BE2C (cell line): ENCODE results near the gene PES1.
"Not testable (repeated sequence)": the region's sequence is repeated elsewhere in the genome, so short reads cannot be mapped to it uniquely, and the experiment has no call there.

Experiments used
- DNase-seq: peaks from one replicate; pipeline ENCODE4 v3.0.0-alpha.2; 2020
- H3K27me3 ChIP-seq: fragments of 250-450 bp; sonication (Bioruptor Pico); 2 replicates; pipeline ENCODE4 v1.5.1; 2020; ENCODE audit warnings: mild to moderate bottlenecking
- H3K36me3 ChIP-seq: fragments of 250-450 bp; sonication (Bioruptor Pico); 2 replicates; pipeline ENCODE4 v1.5.1; 2020; ENCODE audit warnings: mild to moderate bottlenecking
- H3K4me1 ChIP-seq: fragments of 250-450 bp; sonication (Bioruptor Pico); 2 replicates; pipeline ENCODE4 v1.5.1; 2020
- H3K4me3 ChIP-seq: 2 replicates; pipeline ENCODE4 v1.5.1; 2011; ENCODE audit warnings: low read depth, low read length
- H3K9me3 ChIP-seq: fragments of 250-450 bp; sonication (Bioruptor Pico); 2 replicates; pipeline ENCODE4 v1.5.1; 2020
- CTCF ChIP-seq: IDR thresholded peaks from 2 replicates; pipeline ENCODE4 v1.5.1; 2012; ENCODE audit warnings: mild to moderate bottlenecking, low read depth, low read length

PES1 gene

DNA sequence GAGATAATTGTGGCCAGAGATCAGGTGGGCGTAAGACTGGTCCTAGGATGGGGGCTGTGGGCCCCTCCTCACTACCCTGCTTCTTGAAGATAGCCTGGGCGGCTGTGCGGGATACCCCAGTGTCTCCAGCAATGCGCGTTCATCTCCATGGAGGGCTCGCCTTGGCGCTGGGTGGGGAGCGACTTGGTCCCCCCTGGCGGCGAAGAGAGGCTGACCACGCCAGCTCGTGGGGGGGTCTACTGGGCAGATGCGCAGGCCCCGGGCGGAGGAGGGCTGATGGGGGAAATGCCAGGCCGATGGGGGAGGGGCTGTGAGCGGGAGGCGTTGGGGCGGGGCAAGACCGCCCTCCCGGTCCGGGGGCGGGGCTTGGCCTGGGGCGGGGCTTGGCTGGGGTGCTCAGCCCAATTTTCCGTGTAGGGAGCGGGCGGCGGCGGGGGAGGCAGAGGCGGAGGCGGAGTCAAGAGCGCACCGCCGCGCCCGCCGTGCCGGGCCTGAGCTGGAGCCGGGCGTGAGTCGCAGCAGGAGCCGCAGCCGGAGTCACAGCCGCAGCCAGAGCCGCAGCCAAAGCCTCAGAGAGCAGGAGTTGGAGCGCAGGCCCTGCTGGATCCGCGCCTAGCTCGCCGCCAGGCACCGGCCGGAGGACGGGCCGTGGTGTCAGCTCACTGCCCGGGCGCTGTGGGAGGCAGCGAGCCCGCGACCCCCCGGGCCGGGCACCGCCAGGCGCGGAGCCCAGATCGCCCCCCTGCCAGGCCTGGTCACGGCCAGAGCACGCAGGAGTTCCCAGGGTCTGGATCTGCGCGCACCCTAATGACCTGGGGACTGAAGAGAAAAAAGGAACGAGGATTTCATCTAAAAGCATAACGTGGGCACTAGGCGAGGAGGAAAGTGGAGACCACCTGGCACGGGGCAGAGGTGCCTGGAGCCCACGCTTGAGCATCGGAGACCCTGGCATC lies 43.8 kb upstream of the PES1 start, which contains the start of gene SLC35E4:
Gene SLC35E4 (plus strand): TSS at position 509 of the 953 bp plus-strand sequence. CDS start 670 bp downstream, outside the sequence.
- peak; percentile 43 for TF ChIP-seq CTCF

DNA sequence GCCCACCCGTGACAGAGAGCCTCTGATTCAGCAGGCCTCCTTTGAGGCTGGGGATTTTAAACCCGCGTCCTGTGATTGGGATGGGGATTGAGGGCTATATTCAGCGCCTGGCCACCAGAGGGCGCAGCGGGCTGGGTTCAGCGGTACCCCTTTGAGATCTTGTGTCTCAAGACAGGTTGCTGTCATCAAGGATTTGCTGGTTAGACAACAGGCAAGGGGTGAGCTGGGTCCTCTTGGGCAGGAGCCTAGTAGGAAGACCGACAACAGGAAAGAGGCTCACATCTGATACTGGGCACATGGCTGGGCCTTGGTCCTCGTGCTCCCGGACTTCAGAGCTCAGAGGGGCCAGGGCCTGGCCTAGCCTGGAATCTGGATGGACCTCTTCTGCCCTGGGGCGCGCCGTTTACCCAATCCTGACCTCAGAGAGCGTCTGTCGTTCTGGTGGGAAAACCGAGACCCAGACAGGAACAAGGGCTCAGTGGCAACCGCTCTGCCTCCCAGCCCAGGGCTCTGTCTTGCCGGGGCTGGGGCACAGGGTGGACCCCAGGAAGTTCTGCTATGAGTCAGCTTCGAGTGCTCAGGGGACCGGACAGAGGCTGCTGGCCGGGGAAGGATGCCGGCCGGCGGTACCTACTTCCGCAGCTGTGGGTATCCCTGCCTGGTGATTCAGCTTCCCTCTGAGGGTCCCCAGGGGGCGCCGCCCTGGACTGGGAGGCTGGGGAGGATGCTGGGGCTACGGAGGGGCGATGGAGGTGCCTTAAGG lies 42.9 kb upstream of the PES1 start:
- TF ChIP-seq CTCF, result peak; percentile 95
- Histone ChIP-seq H3K27me3 (no peaks in the 10 kb centered on the region), H3K36me3 (no peaks in the 10 kb centered on the region), H3K4me3 (peak overlapping the region; percentile 72), H3K4me1 (peaks cover 5% of the 10 kb centered on the region; the same call in 1 of the 2 replicates), H3K9me3 (no peaks in the 10 kb centered on the region)
- peak; percentile 86 for DNase-seq

More for the DNA sequence above, 43.8 kb upstream of the PES1 start, which contains the start of gene SLC35E4:
- peak; percentile 99 for DNase-seq
- no peaks in the 10 kb centered on the region for H3K9me3 ChIP-seq
- H3K36me3 ChIP-seq, result no peaks in the 10 kb centered on the region
- peak within 1 kb of the TSS; percentile 75 for H3K4me3 ChIP-seq
- H3K4me1 ChIP-seq, result peaks cover 5% of the 10 kb centered on the region; the same call in 1 of the 2 replicates
- no peaks in the 10 kb centered on the region for H3K27me3 ChIP-seq

- H3K9me3 ChIP-seq, H3K36me3 ChIP-seq, DNase-seq, H3K4me1 ChIP-seq, H3K4me3 ChIP-seq, H3K27me3 ChIP-seq: not testable (repeated sequence)
Measured at GRCh38 chr22:30631469-30631868, 39.8 kb upstream of the PES1 start.

DNA sequence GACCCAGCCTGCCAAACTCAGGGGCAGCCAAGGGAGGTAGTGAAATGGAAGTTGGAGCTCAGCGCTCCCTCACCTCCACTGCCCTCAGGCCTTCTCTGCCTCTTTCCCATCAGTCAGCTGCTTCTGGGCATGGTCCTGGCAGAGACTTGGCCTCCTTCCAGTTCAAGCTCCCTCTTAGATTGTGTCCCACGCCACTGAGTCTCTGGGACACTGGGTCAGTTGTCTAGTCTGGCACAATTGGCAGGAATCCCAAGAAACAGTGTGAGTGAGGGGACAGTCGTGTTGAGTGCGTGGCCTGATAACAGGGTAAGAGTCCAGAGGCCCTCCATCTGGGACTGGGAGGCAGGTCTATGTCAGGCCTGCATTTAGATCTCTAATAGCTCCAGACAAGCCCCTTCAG lies 36.8 kb upstream of the PES1 start:
- H3K27me3 ChIP-seq, result no peaks in the 10 kb centered on the region
- no peak overlapping the region for H3K4me3 ChIP-seq
- H3K9me3 ChIP-seq, result no peaks in the 10 kb centered on the region
- no peaks in the 10 kb centered on the region for H3K4me1 ChIP-seq
- TF ChIP-seq CTCF, result no peak
- no peaks in the 10 kb centered on the region for H3K36me3 ChIP-seq
- peak; percentile 47 for DNase-seq

DNA sequence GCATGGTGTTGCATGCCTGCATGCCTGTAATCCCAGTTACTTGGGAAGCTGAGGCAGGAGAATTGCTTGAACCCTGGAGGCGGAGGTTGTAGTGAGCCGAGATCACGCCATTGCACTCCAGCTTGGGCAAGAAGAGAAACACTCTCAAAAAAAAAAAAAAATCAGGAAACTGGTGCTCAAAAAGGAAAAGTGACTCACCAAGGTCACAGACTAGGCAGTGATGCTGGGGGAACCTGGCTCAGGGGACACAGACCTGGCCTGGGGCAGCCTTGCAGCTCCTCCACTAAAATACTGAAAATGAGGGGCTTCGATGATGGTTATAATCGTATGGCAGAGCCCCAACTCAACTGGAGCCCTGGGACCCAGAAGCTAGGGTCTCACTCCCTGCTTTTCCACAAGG lies 35.8 kb upstream of the PES1 start:
- DNase-seq, result no peak
- Histone ChIP-seq H3K27me3 (no peaks in the 10 kb centered on the region), H3K4me3 (no peak overlapping the region), H3K9me3 (no peaks in the 10 kb centered on the region), H3K36me3 (no peaks in the 10 kb centered on the region), H3K4me1 (no peaks in the 10 kb centered on the region)
- TF ChIP-seq CTCF, result no peak

- H3K9me3 ChIP-seq, result no peaks in the 10 kb centered on the region
- no peak overlapping the region for H3K4me3 ChIP-seq
- no peak for TF ChIP-seq CTCF
- no peaks in the 10 kb centered on the region for H3K36me3 ChIP-seq
- DNase-seq, result no peak
- no peaks in the 10 kb centered on the region for H3K4me1 ChIP-seq
- H3K27me3 ChIP-seq, result no peaks in the 10 kb centered on the region
Measured at GRCh38 chr22:30626413-30626812, 34.7 kb upstream of the PES1 start.

DNA sequence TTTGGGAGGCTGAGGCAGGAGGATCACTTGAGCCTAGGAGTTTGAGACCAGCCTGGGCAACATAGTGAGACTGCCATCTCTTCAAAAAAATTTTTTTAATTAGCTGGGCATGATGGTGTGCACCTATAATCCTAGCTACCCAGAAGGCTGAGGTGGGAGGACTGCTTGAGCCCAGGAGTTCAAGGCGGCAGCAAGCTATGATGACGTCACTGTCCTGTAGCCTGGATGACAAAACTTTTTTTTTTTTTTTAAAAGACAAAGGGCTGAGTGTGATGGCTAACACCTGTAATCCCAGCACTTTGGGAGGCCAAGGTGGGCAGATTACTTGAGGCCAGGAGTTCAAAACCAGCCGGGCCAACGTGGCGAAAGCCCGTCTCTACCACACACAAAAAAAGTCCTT lies 28.2 kb upstream of the PES1 start:
- not testable (repeated sequence) for H3K9me3 ChIP-seq, H3K27me3 ChIP-seq, H3K36me3 ChIP-seq, DNase-seq, H3K4me3 ChIP-seq, H3K4me1 ChIP-seq
